ENCODE data around the gene RAB11FIP3. TPM values are rescaled to one million over a fixed set of nuclear protein-coding genes. Genes with fewer than 3 reads are reported as not detected.

The RAB11FIP3 gene
- total RNA-seq, 2 experiments from 2014 or later = 29.0 to 51.2 TPM

DNA sequence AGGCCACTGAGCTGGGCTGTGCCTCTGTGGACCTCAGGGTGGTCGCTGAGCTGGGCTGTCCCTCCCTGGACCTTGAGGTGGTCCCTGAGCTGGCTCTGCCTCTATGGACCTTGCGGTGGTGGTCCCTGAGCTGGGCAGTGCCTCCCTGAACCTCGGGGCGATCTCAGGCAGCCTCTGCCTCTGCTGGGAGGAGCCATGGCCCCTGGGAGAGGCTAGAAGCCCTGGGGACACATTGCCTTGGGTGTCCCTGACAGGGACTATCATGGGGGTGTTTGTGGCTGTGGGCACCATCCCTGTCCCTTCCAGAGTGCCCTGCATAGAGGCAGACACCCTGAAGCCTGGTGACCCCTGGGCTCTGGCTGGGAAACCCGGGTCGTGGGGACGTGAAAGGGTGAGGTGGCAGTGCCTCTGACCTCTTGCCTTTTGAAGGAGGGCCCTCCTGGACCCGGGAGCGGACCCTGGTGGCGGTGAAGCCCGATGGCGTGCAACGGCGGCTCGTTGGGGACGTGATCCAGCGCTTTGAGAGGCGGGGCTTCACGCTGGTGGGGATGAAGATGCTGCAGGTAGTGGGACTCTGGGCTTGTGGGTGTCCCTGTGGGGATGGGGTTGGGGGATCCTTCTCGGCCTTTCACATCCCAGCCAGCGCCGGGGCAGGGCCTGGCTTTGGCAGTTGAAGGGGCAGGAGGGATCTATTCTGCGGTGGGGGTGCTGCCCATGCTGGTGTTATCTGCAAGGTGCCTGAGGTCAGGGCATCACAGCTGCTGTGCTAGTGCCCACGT lies 26.7 kb upstream of the RAB11FIP3 start:
- no peak for DNase-seq (ENCODE audit: low spot score)
- no peak overlapping the region for H2AFZ ChIP-seq (ENCODE audit: low read length)
- H3K4me1 ChIP-seq (ENCODE audit: insufficient read depth, low read length, poor library complexity, severe bottlenecking) = peaks cover 28% of the 10 kb centered on the region
- BruUV-seq (replicated peaks) = no TSS peak
- no peaks in the 10 kb centered on the region for H4K20me1 ChIP-seq (ENCODE audit: insufficient read depth, low read length)
- no peak overlapping the region for H3K4me3 ChIP-seq (ENCODE audit: low read depth, low read length, poor library complexity, severe bottlenecking)
- no peak overlapping the region for H3K4me2 ChIP-seq (ENCODE audit: low read length)
- POLR2A ChIA-PET = interaction anchor here (0.6 kb wide), 1 partner anchor 13 kb away, joined by 5 read pairs; no protein-coding TSS in a partner anchor
- H3K79me2 ChIP-seq (ENCODE audit: insufficient read depth, low read depth, low read length) = no peaks in the 10 kb centered on the region; the same call in 1 of the 2 replicates
- CTCF ChIA-PET (ENCODE audit: unreplicated experiment) = no interaction called here
- H3K9me2 ChIP-seq (ENCODE audit: insufficient read depth, low read length) = no peaks in the 10 kb centered on the region
- no peak overlapping the region for H3K27ac ChIP-seq (ENCODE audit: low read depth, low read length, poor library complexity, severe bottlenecking)
- H3K36me3 ChIP-seq (ENCODE audit: insufficient read depth, low read length) = no peaks in the 10 kb centered on the region
- intact Hi-C loops (cut with micrococcal nuclease; ENCODE audit: unreplicated experiment) = no loop called here
- no peak for TF ChIP-seq EZH2phosphoT487 (IDR thresholded peaks at IDR 0.05; ENCODE audit: borderline replicate concordance, low read depth, low read length)
- no peak for TF ChIP-seq CTCF (conservative IDR thresholded peaks at IDR 0.05; ENCODE audit: low read length)
- H3K9me3 ChIP-seq (ENCODE audit: low read length) = no peaks in the 10 kb centered on the region

GRCh38 chr16:399340-400019 lies 26.0 kb upstream of the RAB11FIP3 start:
- H3K4me2 ChIP-seq (ENCODE audit: low read length) = no peak overlapping the region
- POLR2A ChIA-PET = no interaction called here
- BruUV-seq (replicated peaks) = no TSS peak

More at GRCh38 chr16:399340-400019, 26.0 kb upstream of the RAB11FIP3 start:
- Histone ChIP-seq H2AFZ (ENCODE audit: low read length) (no peak overlapping the region), H4K20me1 (ENCODE audit: insufficient read depth, low read length) (no peaks in the 10 kb centered on the region), H3K36me3 (ENCODE audit: insufficient read depth, low read length) (no peaks in the 10 kb centered on the region), H3K79me2 (ENCODE audit: insufficient read depth, low read depth, low read length) (no peaks in the 10 kb centered on the region; the same call in 1 of the 2 replicates), H3K9me2 (ENCODE audit: insufficient read depth, low read length) (no peaks in the 10 kb centered on the region), H3K9me3 (ENCODE audit: low read length) (no peaks in the 10 kb centered on the region), H3K27ac (ENCODE audit: low read depth, low read length, poor library complexity, severe bottlenecking) (no peak overlapping the region), H3K4me1 (ENCODE audit: insufficient read depth, low read length, poor library complexity, severe bottlenecking) (peaks cover 28% of the 10 kb centered on the region), H3K4me3 (ENCODE audit: low read depth, low read length, poor library complexity, severe bottlenecking) (no peak overlapping the region)
- DNase-seq (ENCODE audit: low spot score) = no peak
- no peak for TF ChIP-seq EZH2phosphoT487 (IDR thresholded peaks at IDR 0.05; ENCODE audit: borderline replicate concordance, low read depth, low read length)
- TF ChIP-seq CTCF (conservative IDR thresholded peaks at IDR 0.05; ENCODE audit: low read length) = no peak
- CTCF ChIA-PET (ENCODE audit: unreplicated experiment) = no interaction called here
- intact Hi-C loops (cut with micrococcal nuclease; ENCODE audit: unreplicated experiment) = loop anchor here (2.0 kb wide), 1 partner anchor 17 kb away; no protein-coding TSS in a partner anchor

Data from OCI-LY7 (cell line).